Measurements from ENCODE around the gene SUCLG1.

GRCh38 chr2:84424152-84424551 lies 34.9 kb downstream of the SUCLG1 start:
- peak in 2 of 3 experiments; percentile 7 to 43 for TF ChIP-seq CTCF (IDR thresholded peaks at IDR 0.05)
- no peak for TF ChIP-seq POLR2A (IDR thresholded peaks at IDR 0.05; ENCODE audit: low read depth)
- no peak for TF ChIP-seq POLR2AphosphoS5 (IDR thresholded peaks at IDR 0.05)
- TF ChIP-seq EP300 (IDR thresholded peaks at IDR 0.05) = no peak

Measured in esophagus muscularis mucosa (tissue), 4 donors.